Stomach (tissue), 9 donors: ENCODE data around the gene HDAC1. TPM values are rescaled to one million over a fixed set of nuclear protein-coding genes. Genes with fewer than 3 reads are reported as not detected.

Experiments
- DNase-seq, 2 donors: peaks; one replicate each; pipeline versions ENCODE4 v3.0.0 to v3.0.0-alpha.2; 2013 to 2019
- H3K27ac ChIP-seq, 5 donors: fragments of 200-600 bp in 4 of 5; sonication (generic) in 4 of 5; one replicate each; pipeline ENCODE4 v1.5.1; 2013 to 2019; ENCODE audit warnings: mild to moderate bottlenecking in 1 of 5, moderate library complexity in 1 of 5
- H3K27me3 ChIP-seq, 3 donors: fragments of 200-600 bp; sonication (generic); one replicate each; pipeline ENCODE4 v1.5.1; 2017 to 2019; ENCODE audit warnings: mixed run types in 1 of 3
- H3K36me3 ChIP-seq, 4 donors: fragments of 200-600 bp; sonication (generic); 1 replicate in 3 of 4; 2 replicates in 1 of 4; pipeline ENCODE4 v1.5.1; 2016 to 2019
- H3K4me1 ChIP-seq, 4 donors: fragments of 200-600 bp; sonication (generic); one replicate each; pipeline ENCODE4 v1.5.1; 2016 to 2019
- H3K4me3 ChIP-seq, 4 donors: fragments of 200-600 bp; sonication (generic) in 3 of 4; one replicate each; pipeline ENCODE4 v1.5.1; 2016 to 2019; ENCODE audit warnings: mild to moderate bottlenecking in 1 of 4
- H3K9me3 ChIP-seq, 4 donors: fragments of 200-600 bp; sonication (generic); one replicate each; pipeline ENCODE4 v1.5.1; 2016 to 2019
- EP300 ChIP-seq: sonication (generic); formaldehyde crosslinking; IDR thresholded peaks from one replicate; pipeline ENCODE4 v1.6.1; 2017; ENCODE audit warnings: antibody characterized with exemption
- POLR2A ChIP-seq, 4 donors: fragments of 450-650 bp; IDR thresholded peaks; one replicate each; pipeline ENCODE4 v1.6.1; 2016; ENCODE audit warnings: antibody characterized with exemption in 4 of 4, control low read depth in 2 of 4, mild to moderate bottlenecking in 1 of 4, moderate library complexity in 1 of 4
- POLR2AphosphoS5 ChIP-seq, 3 donors: sonication (generic); formaldehyde crosslinking; IDR thresholded peaks; one replicate each; pipeline ENCODE4 v1.6.1; 2016; ENCODE audit warnings: antibody characterized with exemption in 3 of 3
- WGBS, 5 donors: extraction: QIAGEN DNeasy Blood & Tissue Kit in 3 of 5; methylation state at CpG; one replicate each; pipeline versions ENCODE4 v1.1.5 to v1.1.7; 2013 to 2018; 5-methylcytosine and 5-hydroxymethylcytosine counted together
- intact Hi-C: fragments of 100-400 bp; cut with DNase I; formaldehyde crosslinking; loops from one replicate; pipeline ENCODE4 v1.15.1; 2023; ENCODE audit warnings: low total_unique reads
- polyA plus RNA-seq, 3 donors: library from polyadenylated mRNA; stranded (reverse); fragments of 200-250 nt; gene quantifications; one replicate each; pipeline ENCODE4 v1.2.3, GENCODE V29; 2013
- small RNA-seq, 4 donors: library from RNA; depleted of rRNA; stranded (forward); fragments of <200 nt; gene quantifications; one replicate each; pipeline ENCODE3, GENCODE V24; 2016
- total RNA-seq, 5 donors: library from RNA; depleted of rRNA; stranded (reverse); fragments of >200 nt; gene quantifications; one replicate each; pipeline versions ENCODE4 v1.1.0 to v1.2.3, GENCODE V29; 2014 to 2016
- TF ChIP-seq, protein P1 (sequence below), 7 experiments: fragments of 450-650 bp in 4 of 7; fragments of 200-600 bp in 3 of 7; sonication (generic) in 3 of 7; IDR thresholded peaks; one replicate each; pipeline ENCODE4 v1.5.1; 2016 to 2019; ENCODE audit warnings: antibody characterized with exemption in 7 of 7, control low read depth in 2 of 7, mild to moderate bottlenecking in 1 of 7
- donor health status: healthy with polysubstance abuse.
- donor health status: Bipolar disorder and iron deficiency.
- donor health status: healthy.

The HDAC1 gene
- total and polyA plus RNA-seq, 8 donors, result 50.7 to 143 (median 71.8) TPM

GRCh38 chr1:32373996-32374592 is 82.2 kb downstream of the HDAC1 start:
- H3K9me3 ChIP-seq, result no peaks in the 10 kb centered on the region
- DNase-seq, result no peak
- H3K27me3 ChIP-seq, result no peaks in the 10 kb centered on the region
- TF ChIP-seq EP300 (no peak), POLR2A (IDR thresholded peaks at IDR 0.05) (no peak)
- TF ChIP-seq, protein P1, sequence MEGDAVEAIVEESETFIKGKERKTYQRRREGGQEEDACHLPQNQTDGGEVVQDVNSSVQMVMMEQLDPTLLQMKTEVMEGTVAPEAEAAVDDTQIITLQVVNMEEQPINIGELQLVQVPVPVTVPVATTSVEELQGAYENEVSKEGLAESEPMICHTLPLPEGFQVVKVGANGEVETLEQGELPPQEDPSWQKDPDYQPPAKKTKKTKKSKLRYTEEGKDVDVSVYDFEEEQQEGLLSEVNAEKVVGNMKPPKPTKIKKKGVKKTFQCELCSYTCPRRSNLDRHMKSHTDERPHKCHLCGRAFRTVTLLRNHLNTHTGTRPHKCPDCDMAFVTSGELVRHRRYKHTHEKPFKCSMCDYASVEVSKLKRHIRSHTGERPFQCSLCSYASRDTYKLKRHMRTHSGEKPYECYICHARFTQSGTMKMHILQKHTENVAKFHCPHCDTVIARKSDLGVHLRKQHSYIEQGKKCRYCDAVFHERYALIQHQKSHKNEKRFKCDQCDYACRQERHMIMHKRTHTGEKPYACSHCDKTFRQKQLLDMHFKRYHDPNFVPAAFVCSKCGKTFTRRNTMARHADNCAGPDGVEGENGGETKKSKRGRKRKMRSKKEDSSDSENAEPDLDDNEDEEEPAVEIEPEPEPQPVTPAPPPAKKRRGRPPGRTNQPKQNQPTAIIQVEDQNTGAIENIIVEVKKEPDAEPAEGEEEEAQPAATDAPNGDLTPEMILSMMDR (IDR thresholded peaks at IDR 0.05), result no peak
- no peaks in the 10 kb centered on the region for H3K4me1 ChIP-seq
- no peak overlapping the region for H3K27ac ChIP-seq
- peaks cover 80 to 100% (median 95%) of the 10 kb centered on the region in 4 donors for H3K36me3 ChIP-seq
- H3K4me3 ChIP-seq, result no peak overlapping the region
- WGBS, 5 donors, result 25 to 50% (median 32%) methylated on average over 1 of the region's 1 CpG
- intact Hi-C loops, result no loop called here

- 92 to 97% (median 93%) methylated on average over 11 of the region's 11 CpGs for WGBS, 5 donors
- Histone ChIP-seq H3K36me3 (peaks cover 91 to 100% (median 99%) of the 10 kb centered on the region in 4 donors), H3K27me3 (no peaks in the 10 kb centered on the region), H3K4me3 (no peak overlapping the region), H3K27ac (no peak overlapping the region), H3K9me3 (no peaks in the 10 kb centered on the region), H3K4me1 (no peaks in the 10 kb centered on the region)
- no peak for TF ChIP-seq POLR2A (IDR thresholded peaks at IDR 0.05)
- TF ChIP-seq EP300, result no peak
- TF ChIP-seq POLR2AphosphoS5 (IDR thresholded peaks at IDR 0.05), result no peak
- TF ChIP-seq, protein P1 (IDR thresholded peaks at IDR 0.05), result no peak
- DNase-seq, result no peak
- intact Hi-C loops, result no loop called here
Observed at GRCh38 chr1:32376199-32376598, 84.3 kb downstream of the HDAC1 start.

GRCh38 chr1:32377541-32378220 is 85.8 kb downstream of the HDAC1 start:
- intact Hi-C loops, result no loop called here
- Histone ChIP-seq H3K27me3 (no peaks in the 10 kb centered on the region), H3K9me3 (no peaks in the 10 kb centered on the region), H3K4me1 (no peaks in the 10 kb centered on the region), H3K36me3 (peaks cover 94 to 100% (median 100%) of the 10 kb centered on the region in 4 donors), H3K4me3 (no peak overlapping the region), H3K27ac (no peak overlapping the region)
- DNase-seq, result no peak
- TF ChIP-seq, protein P1 (IDR thresholded peaks at IDR 0.05), result no peak
- no peak for TF ChIP-seq EP300
- TF ChIP-seq POLR2A (IDR thresholded peaks at IDR 0.05), result no peak
- TF ChIP-seq POLR2AphosphoS5 (IDR thresholded peaks at IDR 0.05), result no peak
- WGBS, 5 donors, result 91 to 97% (median 94%) methylated on average over 12 of the region's 12 CpGs

- intact Hi-C loops, result no loop called here
- no peaks in the 10 kb centered on the region for H3K4me1 ChIP-seq
- H3K4me3 ChIP-seq, result no peak overlapping the region
- DNase-seq, result no peak
- H3K27ac ChIP-seq, result no peak overlapping the region
- no peaks in the 10 kb centered on the region for H3K27me3 ChIP-seq
- H3K36me3 ChIP-seq, result peaks cover 98 to 100% (median 100%) of the 10 kb centered on the region in 4 donors
- 90 to 91% (median 91%) methylated on average over 9 of the region's 9 CpGs for WGBS, 5 donors
- H3K9me3 ChIP-seq, result no peaks in the 10 kb centered on the region
- TF ChIP-seq POLR2A (IDR thresholded peaks at IDR 0.05) (no peak), EP300 (no peak), POLR2AphosphoS5 (IDR thresholded peaks at IDR 0.05) (no peak)
- TF ChIP-seq, protein P1 (IDR thresholded peaks at IDR 0.05), result no peak
Observed at GRCh38 chr1:32380057-32380456, 88.2 kb downstream of the HDAC1 start.

Small RNA genes lying within 50 kb of the gene (small RNA-seq; reads per million reads assigned to genes)
- 0 reads per million in 4 donors for gene RF00017
- gene RF00019, result 0 reads per million in 4 donors

Other genes with a start within 250 kb of the HDAC1 start
- gene TMEM39B, start 219.1 kb upstream of the HDAC1 start, total RNA-seq, result 1 to 10 TPM in 4 of 5 donors, not detected in 1; 2.2 to 6.2 (median 3.4) TPM
- 1 to 10 TPM; 4.7 to 9.7 (median 6.4) TPM for gene TMEM39B, start 219.1 kb upstream of the HDAC1 start, polyA plus RNA-seq
- 10 to 100 TPM; 14.6 to 38.0 (median 32.6) TPM for gene KPNA6, start 184.0 kb upstream of the HDAC1 start, total RNA-seq
- gene KPNA6, start 184.0 kb upstream of the HDAC1 start, polyA plus RNA-seq, result 10 to 100 TPM in 1 of 3 donors, 1 to 10 TPM in 2; 7.6 to 11.3 (median 8.5) TPM
- 10 to 100 TPM; 20.6 to 48.1 (median 28.0) TPM for gene TXLNA, start 112.4 kb upstream of the HDAC1 start, total RNA-seq
- 10 to 100 TPM in 2 of 3 donors, 1 to 10 TPM in 1; 9.8 to 18.4 (median 12.1) TPM for gene TXLNA, start 112.4 kb upstream of the HDAC1 start, polyA plus RNA-seq
- 10 to 100 TPM in 1 of 5 donors, 1 to 10 TPM in 1, under 1 TPM in 1, not detected in 2; 0.45 to 27.8 (median 5.3) TPM for gene CCDC28B, start 91.5 kb upstream of the HDAC1 start, total RNA-seq
- 10 to 100 TPM in 2 of 3 donors, 1 to 10 TPM in 1; 8.7 to 11.8 (median 10.7) TPM for gene CCDC28B, start 91.5 kb upstream of the HDAC1 start, polyA plus RNA-seq
- 1 to 10 TPM in 4 of 5 donors, not detected in 1; 2.3 to 5.5 (median 2.9) TPM for gene IQCC, start 86.4 kb upstream of the HDAC1 start, total RNA-seq
- 1 to 10 TPM; 1.3 to 2.1 (median 1.7) TPM for gene IQCC, start 86.4 kb upstream of the HDAC1 start, polyA plus RNA-seq
- gene DCDC2B, start 83.0 kb upstream of the HDAC1 start, total RNA-seq, result not detected
- not detected for gene DCDC2B, start 83.0 kb upstream of the HDAC1 start, polyA plus RNA-seq
- 100 to 1,000 TPM in 1 of 5 donors, 10 to 100 TPM in 4; 19.1 to 169 (median 27.1) TPM for gene TMEM234, start 69.7 kb upstream of the HDAC1 start, total RNA-seq
- gene TMEM234, start 69.7 kb upstream of the HDAC1 start, polyA plus RNA-seq, result 10 to 100 TPM; 11.6 to 14.3 (median 13.4) TPM
- 100 to 1,000 TPM in 2 of 5 donors, 10 to 100 TPM in 3; 21.1 to 444 (median 90.1) TPM for gene EIF3I, start 69.7 kb upstream of the HDAC1 start, total RNA-seq
- 100 to 1,000 TPM; 180 to 245 (median 198) TPM for gene EIF3I, start 69.7 kb upstream of the HDAC1 start, polyA plus RNA-seq
- 10 to 100 TPM in 1 of 5 donors, 1 to 10 TPM in 1, not detected in 3; 1.6 to 36.8 TPM for gene FAM167B, start 44.9 kb upstream of the HDAC1 start, total RNA-seq
- 1 to 10 TPM; 3.6 to 7.1 (median 4.7) TPM for gene FAM167B, start 44.9 kb upstream of the HDAC1 start, polyA plus RNA-seq
- gene LCK, start 40.8 kb upstream of the HDAC1 start, total RNA-seq, result 1 to 10 TPM in 4 of 5 donors, under 1 TPM in 1; 0.58 to 6.4 (median 2.0) TPM
- gene LCK, start 40.8 kb upstream of the HDAC1 start, polyA plus RNA-seq, result 1 to 10 TPM; 1.5 to 4.1 (median 2.3) TPM
- gene MARCKSL1, start 44.1 kb downstream of the HDAC1 start, total RNA-seq, result 10 to 100 TPM in 4 of 5 donors, 1 to 10 TPM in 1; 7.6 to 99.4 (median 22.9) TPM
- 100 to 1,000 TPM in 1 of 3 donors, 10 to 100 TPM in 2; 46.4 to 100 (median 95.3) TPM for gene MARCKSL1, start 44.1 kb downstream of the HDAC1 start, polyA plus RNA-seq
- gene FAM229A, start 70.4 kb downstream of the HDAC1 start, total RNA-seq, result 10 to 100 TPM in 2 of 5 donors, 1 to 10 TPM in 3; 2.2 to 21.6 (median 8.8) TPM
- gene FAM229A, start 70.4 kb downstream of the HDAC1 start, polyA plus RNA-seq, result 10 to 100 TPM in 1 of 3 donors, 1 to 10 TPM in 2; 7.8 to 10.3 (median 8.7) TPM
- gene TSSK3, start 70.5 kb downstream of the HDAC1 start, total RNA-seq, result under 1 TPM in 1 of 5 donors, not detected in 4; 0.92 TPM
- gene TSSK3, start 70.5 kb downstream of the HDAC1 start, polyA plus RNA-seq, result under 1 TPM in 1 of 3 donors, not detected in 2; 0.43 TPM
- 100 to 1,000 TPM in 1 of 5 donors, 10 to 100 TPM in 4; 35.9 to 126 (median 57.6) TPM for gene BSDC1, start 102.4 kb downstream of the HDAC1 start, total RNA-seq
- gene BSDC1, start 102.4 kb downstream of the HDAC1 start, polyA plus RNA-seq, result 10 to 100 TPM; 23.8 to 39.0 (median 36.8) TPM
- gene ZBTB8B, start 173.0 kb downstream of the HDAC1 start, total RNA-seq, result under 1 TPM in 2 of 5 donors, not detected in 3; under 0.01 to 0.37 TPM
- gene ZBTB8B, start 173.0 kb downstream of the HDAC1 start, polyA plus RNA-seq, result under 1 TPM in 1 of 3 donors, not detected in 2; 0.15 TPM
- 10 to 100 TPM in 1 of 5 donors, 1 to 10 TPM in 2, under 1 TPM in 2; 0.58 to 23.9 (median 6.5) TPM for gene ZBTB8A, start 247.3 kb downstream of the HDAC1 start, total RNA-seq
- 1 to 10 TPM; 1.6 to 4.1 (median 2.1) TPM for gene ZBTB8A, start 247.3 kb downstream of the HDAC1 start, polyA plus RNA-seq